GM12872 (cell line): ENCODE measurements around the gene PTPRN2.

Experiments
- TF ChIP-seq, protein P1 (sequence below): IDR thresholded peaks from 3 replicates; pipeline ENCODE4 v1.5.1; 2011; ENCODE audit warnings: low read depth, mild to moderate bottlenecking, low read length, moderate library complexity; ENCODE audit not compliant: insufficient read depth

PTPRN2 gene

DNA sequence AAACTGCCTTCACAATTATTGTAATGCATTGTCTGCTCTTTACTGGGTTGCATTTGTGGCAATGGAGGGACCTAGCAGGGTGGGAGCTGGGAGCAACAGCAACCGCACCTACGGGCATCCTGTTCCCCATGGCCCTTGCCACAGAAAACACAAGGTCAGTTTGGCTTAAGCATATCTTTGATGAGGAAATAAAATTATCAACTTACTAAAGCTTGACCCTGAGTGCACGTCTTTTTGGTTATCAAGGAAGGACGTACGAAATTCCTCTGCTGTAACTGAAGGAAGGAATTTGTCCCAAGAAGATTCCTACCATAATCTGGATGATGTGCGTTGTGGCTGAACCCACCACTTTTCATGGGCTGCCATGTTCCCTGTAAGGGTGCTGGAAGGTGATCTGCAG lies 19.9 kb upstream of the PTPRN2 start:
- TF ChIP-seq, protein P1, sequence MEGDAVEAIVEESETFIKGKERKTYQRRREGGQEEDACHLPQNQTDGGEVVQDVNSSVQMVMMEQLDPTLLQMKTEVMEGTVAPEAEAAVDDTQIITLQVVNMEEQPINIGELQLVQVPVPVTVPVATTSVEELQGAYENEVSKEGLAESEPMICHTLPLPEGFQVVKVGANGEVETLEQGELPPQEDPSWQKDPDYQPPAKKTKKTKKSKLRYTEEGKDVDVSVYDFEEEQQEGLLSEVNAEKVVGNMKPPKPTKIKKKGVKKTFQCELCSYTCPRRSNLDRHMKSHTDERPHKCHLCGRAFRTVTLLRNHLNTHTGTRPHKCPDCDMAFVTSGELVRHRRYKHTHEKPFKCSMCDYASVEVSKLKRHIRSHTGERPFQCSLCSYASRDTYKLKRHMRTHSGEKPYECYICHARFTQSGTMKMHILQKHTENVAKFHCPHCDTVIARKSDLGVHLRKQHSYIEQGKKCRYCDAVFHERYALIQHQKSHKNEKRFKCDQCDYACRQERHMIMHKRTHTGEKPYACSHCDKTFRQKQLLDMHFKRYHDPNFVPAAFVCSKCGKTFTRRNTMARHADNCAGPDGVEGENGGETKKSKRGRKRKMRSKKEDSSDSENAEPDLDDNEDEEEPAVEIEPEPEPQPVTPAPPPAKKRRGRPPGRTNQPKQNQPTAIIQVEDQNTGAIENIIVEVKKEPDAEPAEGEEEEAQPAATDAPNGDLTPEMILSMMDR = no peak

DNA sequence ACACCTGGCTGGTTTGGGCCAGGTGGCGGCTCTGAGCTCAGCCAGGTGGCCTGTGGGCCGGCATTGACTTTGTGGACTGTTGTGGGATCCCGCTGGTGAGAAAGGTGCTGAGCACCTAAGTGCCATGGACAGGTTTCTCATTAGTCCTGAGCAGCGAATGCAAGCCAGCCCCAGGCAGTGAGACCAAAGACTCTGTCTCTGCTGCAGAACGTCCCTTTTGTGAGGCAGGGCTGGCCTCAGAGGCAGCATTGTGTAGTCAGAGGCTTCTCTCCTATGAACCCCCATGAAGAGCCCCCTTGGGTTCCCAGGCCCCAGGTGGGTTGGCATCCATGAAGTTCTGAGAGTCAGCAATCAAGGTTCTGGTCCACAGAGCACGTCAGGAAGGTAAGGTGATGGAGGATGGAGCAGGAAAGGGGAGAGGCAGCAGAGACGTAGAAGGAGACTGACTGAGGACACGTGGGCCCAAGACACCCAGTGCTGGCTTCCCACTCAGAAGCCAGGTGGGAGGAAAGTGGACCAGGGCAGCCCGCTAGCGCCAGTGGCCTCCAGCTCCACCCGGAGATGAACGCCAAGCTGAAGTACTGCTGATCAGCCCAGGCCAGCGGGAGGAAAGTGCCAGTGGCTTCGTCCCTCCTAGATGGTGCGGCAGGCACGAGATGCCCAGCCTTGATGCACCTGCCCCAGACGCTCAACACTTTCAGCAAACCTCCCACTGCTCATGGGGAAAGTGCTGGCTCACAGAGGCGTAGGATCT lies 19.2 kb upstream of the PTPRN2 start:
- TF ChIP-seq, protein P1 = no peak

DNA sequence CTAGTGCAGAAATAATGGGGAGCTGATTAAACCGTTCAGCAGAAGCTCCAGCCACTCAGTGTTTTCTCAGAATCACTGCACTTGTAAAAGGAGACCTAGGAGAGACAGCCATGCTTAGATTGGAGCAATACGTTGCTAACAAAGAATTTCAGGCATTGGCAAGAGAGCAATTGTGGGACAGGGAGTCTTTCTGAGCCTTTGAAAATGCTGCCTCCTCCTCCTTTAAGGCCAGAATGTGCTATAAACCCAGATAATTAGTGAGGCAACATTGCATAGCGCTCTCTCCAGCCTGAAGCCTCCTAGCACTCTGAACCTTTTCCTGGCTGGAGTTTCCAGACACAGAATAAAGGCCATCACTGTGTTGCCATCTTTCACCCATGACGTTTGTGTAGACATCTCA lies 18.5 kb upstream of the PTPRN2 start:
- TF ChIP-seq, protein P1 = no peak

- TF ChIP-seq, protein P1 = no peak
Observed at GRCh38 chr7:158603773-158604755, 16.4 kb upstream of the PTPRN2 start.

DNA sequence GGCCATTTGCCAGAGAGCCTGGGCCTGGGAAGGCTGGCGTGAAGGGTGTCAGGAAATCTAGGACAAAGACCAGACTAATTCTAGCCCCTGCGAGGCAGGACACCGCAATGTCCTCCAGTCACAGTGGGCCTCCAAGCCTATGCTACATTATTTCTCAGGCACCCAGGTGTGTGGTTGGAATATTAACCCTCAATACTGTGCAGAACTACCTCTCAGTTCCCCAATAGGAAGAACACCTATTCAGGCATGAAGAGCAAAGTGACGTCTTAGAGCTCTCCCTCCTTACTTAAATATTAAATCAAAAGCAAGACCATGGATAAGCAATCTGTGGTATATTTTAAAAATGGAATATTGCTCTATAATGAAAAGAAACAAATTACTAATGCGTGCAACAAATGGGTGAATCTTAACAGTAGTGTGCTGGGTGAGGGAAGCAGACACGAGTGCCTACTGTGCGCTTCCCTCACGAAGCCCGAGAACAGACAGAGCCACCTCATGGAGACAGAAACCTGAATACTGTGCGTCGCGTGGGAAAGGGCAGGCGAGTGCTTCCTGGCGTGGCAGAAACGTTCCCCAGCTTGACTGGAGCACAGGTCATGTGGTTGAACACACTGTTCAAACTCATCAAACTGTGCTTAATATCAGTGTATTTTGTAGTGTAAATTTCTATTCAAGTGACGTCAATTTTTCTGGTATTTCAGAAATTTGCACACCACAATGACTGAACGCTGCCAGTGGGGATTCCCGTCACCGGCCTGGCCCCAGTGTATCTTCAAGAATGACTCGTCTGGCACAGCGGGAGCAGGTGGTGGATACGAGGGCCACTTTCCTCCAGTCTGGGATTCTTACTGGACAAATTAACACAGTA lies 15.5 kb upstream of the PTPRN2 start:
- TF ChIP-seq, protein P1 = no peak

DNA sequence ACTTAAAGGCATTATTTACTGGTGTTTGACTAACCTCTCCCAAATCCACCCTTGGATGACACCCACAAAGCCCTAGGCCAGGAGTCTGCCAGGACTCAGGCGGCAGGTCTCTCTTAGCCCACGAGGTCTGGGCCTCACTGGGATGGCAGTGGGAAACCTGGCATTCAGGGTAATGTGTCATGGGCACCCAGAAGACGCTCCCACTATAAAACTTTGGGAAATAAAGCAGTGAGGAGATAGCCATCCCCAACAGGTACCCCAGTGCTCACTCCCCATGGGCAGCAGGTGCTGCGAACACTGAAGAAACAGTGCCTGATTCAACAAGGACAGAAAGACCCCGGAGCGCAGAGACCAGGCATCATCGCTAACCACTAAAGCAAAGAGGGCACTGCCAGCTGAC lies 14.4 kb upstream of the PTPRN2 start:
- TF ChIP-seq, protein P1 = no peak
